Measurements from ENCODE around the gene ZBTB46.

DNA sequence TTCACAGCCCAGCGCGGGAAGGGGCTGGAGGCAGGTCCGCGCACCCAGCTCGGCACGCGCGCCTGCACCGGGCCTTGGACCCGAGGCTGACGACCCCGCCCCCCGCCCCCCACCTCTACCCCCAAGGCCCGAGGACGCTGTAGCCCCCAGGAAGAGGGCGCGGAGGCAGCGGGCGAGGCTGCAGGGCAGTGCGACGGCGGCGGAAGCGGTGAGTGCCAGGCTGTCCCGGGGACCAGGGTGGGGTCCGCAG lies 93.4 kb downstream of the ZBTB46 start:
- TF ChIP-seq, protein P1, sequence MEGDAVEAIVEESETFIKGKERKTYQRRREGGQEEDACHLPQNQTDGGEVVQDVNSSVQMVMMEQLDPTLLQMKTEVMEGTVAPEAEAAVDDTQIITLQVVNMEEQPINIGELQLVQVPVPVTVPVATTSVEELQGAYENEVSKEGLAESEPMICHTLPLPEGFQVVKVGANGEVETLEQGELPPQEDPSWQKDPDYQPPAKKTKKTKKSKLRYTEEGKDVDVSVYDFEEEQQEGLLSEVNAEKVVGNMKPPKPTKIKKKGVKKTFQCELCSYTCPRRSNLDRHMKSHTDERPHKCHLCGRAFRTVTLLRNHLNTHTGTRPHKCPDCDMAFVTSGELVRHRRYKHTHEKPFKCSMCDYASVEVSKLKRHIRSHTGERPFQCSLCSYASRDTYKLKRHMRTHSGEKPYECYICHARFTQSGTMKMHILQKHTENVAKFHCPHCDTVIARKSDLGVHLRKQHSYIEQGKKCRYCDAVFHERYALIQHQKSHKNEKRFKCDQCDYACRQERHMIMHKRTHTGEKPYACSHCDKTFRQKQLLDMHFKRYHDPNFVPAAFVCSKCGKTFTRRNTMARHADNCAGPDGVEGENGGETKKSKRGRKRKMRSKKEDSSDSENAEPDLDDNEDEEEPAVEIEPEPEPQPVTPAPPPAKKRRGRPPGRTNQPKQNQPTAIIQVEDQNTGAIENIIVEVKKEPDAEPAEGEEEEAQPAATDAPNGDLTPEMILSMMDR (IDR thresholded peaks at IDR 0.05) = no peak
- no peak for TF ChIP-seq POLR2A (IDR thresholded peaks at IDR 0.05)
- TF ChIP-seq POLR2AphosphoS5 (IDR thresholded peaks at IDR 0.05) = no peak

Data from prostate gland (tissue), 2 donors.